ENCODE data around the gene SNTG2.

The SNTG2 gene

GRCh38 chr2:1251520-1251919, 300.9 kb downstream of the SNTG2 start:
- no peak for DNase-seq

GRCh38 chr2:1253629-1254028, 303.0 kb downstream of the SNTG2 start:
- DNase-seq, result no peak

- no peak for DNase-seq
Measured at GRCh38 chr2:1254662-1255343, 304.2 kb downstream of the SNTG2 start.

GRCh38 chr2:1256632-1257324, 306.1 kb downstream of the SNTG2 start:
- no peak for DNase-seq

- no peak for DNase-seq
Measured at GRCh38 chr2:1257334-1257733, 306.7 kb downstream of the SNTG2 start.

GRCh38 chr2:1259746-1260145, 309.1 kb downstream of the SNTG2 start:
- DNase-seq, result no peak

- DNase-seq, result no peak
Measured at GRCh38 chr2:1262609-1263008, 312.0 kb downstream of the SNTG2 start.

GRCh38 chr2:1265454-1265853, 314.8 kb downstream of the SNTG2 start:
- DNase-seq, result no peak

GRCh38 chr2:1266351-1266750, 315.7 kb downstream of the SNTG2 start:
- DNase-seq, result no peak

GRCh38 chr2:1268034-1268433, 317.4 kb downstream of the SNTG2 start:
- DNase-seq, result no peak

GRCh38 chr2:1269812-1270211, 319.2 kb downstream of the SNTG2 start:
- DNase-seq, result no peak

GRCh38 chr2:1272835-1273234, 322.2 kb downstream of the SNTG2 start:
- DNase-seq, result no peak

- no peak for DNase-seq
Measured at GRCh38 chr2:1277634-1278033, 327.0 kb downstream of the SNTG2 start.

GRCh38 chr2:1278125-1278524, 327.5 kb downstream of the SNTG2 start:
- DNase-seq, result no peak

- no peak for DNase-seq
Measured at GRCh38 chr2:1278861-1279260, 328.2 kb downstream of the SNTG2 start.

GRCh38 chr2:1282552-1282951, 331.9 kb downstream of the SNTG2 start:
- DNase-seq, result no peak

GRCh38 chr2:1283020-1283801, 332.6 kb downstream of the SNTG2 start:
- no peak for DNase-seq

- DNase-seq, result no peak
Measured at GRCh38 chr2:1283871-1284270, 333.2 kb downstream of the SNTG2 start.

GRCh38 chr2:1286929-1287328, 336.3 kb downstream of the SNTG2 start:
- DNase-seq, result no peak

- DNase-seq, result no peak
Measured at GRCh38 chr2:1287427-1287826, 336.8 kb downstream of the SNTG2 start.

GRCh38 chr2:1294900-1295299, 344.3 kb downstream of the SNTG2 start:
- DNase-seq, result no peak

- no peak for DNase-seq
Measured at GRCh38 chr2:1295740-1296139, 345.1 kb downstream of the SNTG2 start.

- DNase-seq, result no peak
Measured at GRCh38 chr2:1297372-1298159, 346.9 kb downstream of the SNTG2 start.
